Measurements from ENCODE around the gene TMC2.

Gene TMC2

DNA sequence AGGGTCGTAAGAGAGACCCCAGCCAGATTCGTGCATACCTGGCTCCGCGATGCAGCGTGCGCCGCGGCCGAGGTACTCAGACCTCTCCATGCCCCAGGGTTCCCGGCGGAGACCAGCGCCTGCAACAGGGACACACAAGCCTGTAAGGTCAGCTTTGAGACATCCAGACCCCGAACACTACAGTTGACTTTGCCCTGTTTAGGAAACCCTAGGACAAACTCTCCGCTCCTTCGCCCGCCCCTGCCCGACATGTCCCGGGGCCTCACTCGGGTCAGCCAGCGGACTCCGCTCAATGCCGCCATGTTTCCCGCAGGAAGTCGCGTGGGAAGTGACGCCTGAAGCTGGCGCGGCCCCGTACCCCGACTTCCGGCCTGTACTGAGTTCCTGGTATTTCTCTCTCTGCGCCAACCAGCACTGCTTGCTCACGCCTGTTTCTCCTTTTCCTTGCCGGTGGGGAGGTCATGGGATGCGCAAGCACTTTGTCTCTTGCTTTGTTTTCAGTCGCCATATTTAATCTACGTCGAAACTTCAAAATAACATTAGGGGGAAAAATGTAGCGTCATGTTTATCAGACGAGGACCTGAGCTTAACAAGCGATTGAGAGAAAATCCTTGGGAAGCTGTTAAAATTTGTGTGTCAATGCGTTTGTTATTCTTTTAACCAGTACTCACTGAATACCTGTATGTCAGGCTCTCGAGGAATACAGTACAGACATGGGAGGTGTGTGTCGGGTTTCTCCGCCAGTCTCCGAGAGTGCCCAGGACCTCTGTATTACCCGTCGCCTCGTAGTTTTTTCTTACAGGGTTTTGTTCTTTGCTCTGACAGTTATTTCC lies 127.7 kb downstream of the TMC2 start, which contains the start of gene IDH3B:
Gene IDH3B (minus strand): TSS at position 330 of the 833 bp plus-strand sequence. CDS start 28 bp downstream, at position 302.
- peak within 1 kb of the TSS; percentile 52 for H2AFZ ChIP-seq (ENCODE audit: low read depth, low read length, severe bottlenecking)

GRCh38 chr20:2671977-2672376 lies 135.6 kb downstream of the TMC2 start:
- Histone ChIP-seq H3K27me3 (ENCODE audit: low read length) (no peaks in the 10 kb centered on the region), H4K20me1 (ENCODE audit: low read depth, low read length) (no peaks in the 10 kb centered on the region), H3F3A (ENCODE audit: insufficient read depth) (no peaks in the 10 kb centered on the region), H3K9me2 (replicated peaks; ENCODE audit: insufficient read depth, low read length) (no peaks in the 10 kb centered on the region), H3K9me3 (ENCODE audit: insufficient read depth, low read length) (no peaks in the 10 kb centered on the region), H3K79me2 (ENCODE audit: insufficient read depth, low read length) (no peaks in the 10 kb centered on the region), H3K36me3 (ENCODE audit: low read length) (no peaks in the 10 kb centered on the region), H3K9ac (ENCODE audit: low read length) (no peak overlapping the region), H3K27ac (ENCODE audit: low read depth, low read length) (no peak overlapping the region), H2AFZ (ENCODE audit: low read depth, low read length, severe bottlenecking) (no peak overlapping the region), H3K4me3 (ENCODE audit: insufficient read depth, low read length, poor library complexity, severe bottlenecking) (no peak overlapping the region), H3K4me2 (ENCODE audit: low read depth, low read length, poor library complexity, severe bottlenecking) (no peak overlapping the region)
- TF ChIP-seq, protein P1, sequence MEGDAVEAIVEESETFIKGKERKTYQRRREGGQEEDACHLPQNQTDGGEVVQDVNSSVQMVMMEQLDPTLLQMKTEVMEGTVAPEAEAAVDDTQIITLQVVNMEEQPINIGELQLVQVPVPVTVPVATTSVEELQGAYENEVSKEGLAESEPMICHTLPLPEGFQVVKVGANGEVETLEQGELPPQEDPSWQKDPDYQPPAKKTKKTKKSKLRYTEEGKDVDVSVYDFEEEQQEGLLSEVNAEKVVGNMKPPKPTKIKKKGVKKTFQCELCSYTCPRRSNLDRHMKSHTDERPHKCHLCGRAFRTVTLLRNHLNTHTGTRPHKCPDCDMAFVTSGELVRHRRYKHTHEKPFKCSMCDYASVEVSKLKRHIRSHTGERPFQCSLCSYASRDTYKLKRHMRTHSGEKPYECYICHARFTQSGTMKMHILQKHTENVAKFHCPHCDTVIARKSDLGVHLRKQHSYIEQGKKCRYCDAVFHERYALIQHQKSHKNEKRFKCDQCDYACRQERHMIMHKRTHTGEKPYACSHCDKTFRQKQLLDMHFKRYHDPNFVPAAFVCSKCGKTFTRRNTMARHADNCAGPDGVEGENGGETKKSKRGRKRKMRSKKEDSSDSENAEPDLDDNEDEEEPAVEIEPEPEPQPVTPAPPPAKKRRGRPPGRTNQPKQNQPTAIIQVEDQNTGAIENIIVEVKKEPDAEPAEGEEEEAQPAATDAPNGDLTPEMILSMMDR (IDR thresholded peaks at IDR 0.05; ENCODE audit: insufficient read depth, low read length, poor library complexity, severe bottlenecking) = no peak
- no peak for TF ChIP-seq EZH2phosphoT487 (conservative IDR thresholded peaks at IDR 0.05; ENCODE audit: low read length)

More for the DNA sequence above, 127.7 kb downstream of the TMC2 start, which contains the start of gene IDH3B:
- H3K9ac ChIP-seq (ENCODE audit: low read length) = peak within 1 kb of the TSS; percentile 77
- H3K9me3 ChIP-seq (ENCODE audit: insufficient read depth, low read length) = no peaks in the 10 kb centered on the region
- H4K20me1 ChIP-seq (ENCODE audit: low read depth, low read length) = no peaks in the 10 kb centered on the region
- peak within 1 kb of the TSS; percentile 80 for H3K4me3 ChIP-seq (ENCODE audit: insufficient read depth, low read length, poor library complexity, severe bottlenecking)
- peaks cover 18% of the 10 kb centered on the region for H3F3A ChIP-seq (ENCODE audit: insufficient read depth)
- no peaks in the 10 kb centered on the region for H3K27me3 ChIP-seq (ENCODE audit: low read length)
- peak within 1 kb of the TSS; percentile 43; the same call in 1 of the 2 replicates for H3K27ac ChIP-seq (ENCODE audit: low read depth, low read length)
- H3K9me2 ChIP-seq (replicated peaks; ENCODE audit: insufficient read depth, low read length) = no peaks in the 10 kb centered on the region
- TF ChIP-seq EZH2phosphoT487 (conservative IDR thresholded peaks at IDR 0.05; ENCODE audit: low read length) = no peak
- TF ChIP-seq, protein P1 (IDR thresholded peaks at IDR 0.05; ENCODE audit: insufficient read depth, low read length, poor library complexity, severe bottlenecking) = no peak
- H3K36me3 ChIP-seq (ENCODE audit: low read length) = no peaks in the 10 kb centered on the region
- H3K4me2 ChIP-seq (ENCODE audit: low read depth, low read length, poor library complexity, severe bottlenecking) = peak within 1 kb of the TSS; percentile 86
- H3K79me2 ChIP-seq (ENCODE audit: insufficient read depth, low read length) = peaks cover 12% of the 10 kb centered on the region; the same call in 1 of the 2 replicates

GRCh38 chr20:2672446-2672845 lies 136.1 kb downstream of the TMC2 start:
- H3K9me2 ChIP-seq (replicated peaks; ENCODE audit: insufficient read depth, low read length) = no peaks in the 10 kb centered on the region
- no peaks in the 10 kb centered on the region for H3K27me3 ChIP-seq (ENCODE audit: low read length)
- TF ChIP-seq, protein P1 (IDR thresholded peaks at IDR 0.05; ENCODE audit: insufficient read depth, low read length, poor library complexity, severe bottlenecking) = no peak
- no peak for TF ChIP-seq EZH2phosphoT487 (conservative IDR thresholded peaks at IDR 0.05; ENCODE audit: low read length)
- H3K4me2 ChIP-seq (ENCODE audit: low read depth, low read length, poor library complexity, severe bottlenecking) = no peak overlapping the region
- H3K9ac ChIP-seq (ENCODE audit: low read length) = no peak overlapping the region
- H3F3A ChIP-seq (ENCODE audit: insufficient read depth) = no peaks in the 10 kb centered on the region
- no peak overlapping the region for H2AFZ ChIP-seq (ENCODE audit: low read depth, low read length, severe bottlenecking)
- no peaks in the 10 kb centered on the region for H3K9me3 ChIP-seq (ENCODE audit: insufficient read depth, low read length)
- H3K4me3 ChIP-seq (ENCODE audit: insufficient read depth, low read length, poor library complexity, severe bottlenecking) = no peak overlapping the region
- H4K20me1 ChIP-seq (ENCODE audit: low read depth, low read length) = no peaks in the 10 kb centered on the region
- H3K36me3 ChIP-seq (ENCODE audit: low read length) = no peaks in the 10 kb centered on the region
- no peaks in the 10 kb centered on the region for H3K79me2 ChIP-seq (ENCODE audit: insufficient read depth, low read length)
- no peak overlapping the region for H3K27ac ChIP-seq (ENCODE audit: low read depth, low read length)
